Omental fat pad (tissue), 4 donors: ENCODE data around the gene TSC22D3. TPM values are rescaled to one million over a fixed set of nuclear protein-coding genes. Genes with fewer than 3 reads are reported as not detected.

Experiments
- ATAC-seq: fragments of 150-250 bp; one replicate; pipeline ENCODE4 v1.9.1; 2016; ENCODE audit warnings: mild to moderate bottlenecking, moderate library complexity; ENCODE audit not compliant: low FRiP score
- DNase-seq: peaks from one replicate; pipeline ENCODE4 v3.0.0-alpha.2; 2019; ENCODE audit warnings: low spot score
- total RNA-seq, 4 donors: library from RNA; depleted of rRNA; stranded (reverse); fragments of >200 nt; gene quantifications; one replicate each; pipeline ENCODE4 v1.1.0, GENCODE V29; 2016
- TF ChIP-seq, protein P1 (sequence below), 3 donors: fragments of 450-650 bp; IDR thresholded peaks; one replicate each; pipeline ENCODE4 v1.5.1; 2016 to 2017; ENCODE audit warnings: antibody characterized with exemption in 3 of 3, mild to moderate bottlenecking in 3 of 3, moderate library complexity in 2 of 3

Gene TSC22D3
- total RNA-seq, 4 donors from 2014 or later, result 316 to 869 (median 357) TPM

DNA sequence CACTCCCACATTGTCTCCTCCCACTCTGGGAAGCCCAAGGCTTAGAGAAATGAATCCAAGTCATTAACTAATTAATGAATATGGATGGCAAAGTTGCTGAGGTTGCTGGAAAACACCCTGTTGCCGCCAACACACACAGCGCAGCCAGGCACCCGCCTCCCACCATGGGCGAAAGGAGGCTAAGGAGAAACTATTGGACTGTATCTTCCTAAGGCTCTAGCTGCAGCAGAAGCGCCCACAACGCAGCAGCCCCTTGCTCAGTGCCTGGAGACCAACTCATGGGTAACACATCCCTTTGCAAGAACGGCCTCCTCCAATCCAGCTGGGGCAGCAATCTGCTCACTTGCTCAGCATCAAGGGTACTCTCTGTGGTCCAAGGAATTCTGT, 34.2 kb downstream of the TSC22D3 start:
- no peak for DNase-seq
- peak; percentile 47 for ATAC-seq
- TF ChIP-seq, protein P1, sequence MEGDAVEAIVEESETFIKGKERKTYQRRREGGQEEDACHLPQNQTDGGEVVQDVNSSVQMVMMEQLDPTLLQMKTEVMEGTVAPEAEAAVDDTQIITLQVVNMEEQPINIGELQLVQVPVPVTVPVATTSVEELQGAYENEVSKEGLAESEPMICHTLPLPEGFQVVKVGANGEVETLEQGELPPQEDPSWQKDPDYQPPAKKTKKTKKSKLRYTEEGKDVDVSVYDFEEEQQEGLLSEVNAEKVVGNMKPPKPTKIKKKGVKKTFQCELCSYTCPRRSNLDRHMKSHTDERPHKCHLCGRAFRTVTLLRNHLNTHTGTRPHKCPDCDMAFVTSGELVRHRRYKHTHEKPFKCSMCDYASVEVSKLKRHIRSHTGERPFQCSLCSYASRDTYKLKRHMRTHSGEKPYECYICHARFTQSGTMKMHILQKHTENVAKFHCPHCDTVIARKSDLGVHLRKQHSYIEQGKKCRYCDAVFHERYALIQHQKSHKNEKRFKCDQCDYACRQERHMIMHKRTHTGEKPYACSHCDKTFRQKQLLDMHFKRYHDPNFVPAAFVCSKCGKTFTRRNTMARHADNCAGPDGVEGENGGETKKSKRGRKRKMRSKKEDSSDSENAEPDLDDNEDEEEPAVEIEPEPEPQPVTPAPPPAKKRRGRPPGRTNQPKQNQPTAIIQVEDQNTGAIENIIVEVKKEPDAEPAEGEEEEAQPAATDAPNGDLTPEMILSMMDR (IDR thresholded peaks at IDR 0.05), result no peak

DNA sequence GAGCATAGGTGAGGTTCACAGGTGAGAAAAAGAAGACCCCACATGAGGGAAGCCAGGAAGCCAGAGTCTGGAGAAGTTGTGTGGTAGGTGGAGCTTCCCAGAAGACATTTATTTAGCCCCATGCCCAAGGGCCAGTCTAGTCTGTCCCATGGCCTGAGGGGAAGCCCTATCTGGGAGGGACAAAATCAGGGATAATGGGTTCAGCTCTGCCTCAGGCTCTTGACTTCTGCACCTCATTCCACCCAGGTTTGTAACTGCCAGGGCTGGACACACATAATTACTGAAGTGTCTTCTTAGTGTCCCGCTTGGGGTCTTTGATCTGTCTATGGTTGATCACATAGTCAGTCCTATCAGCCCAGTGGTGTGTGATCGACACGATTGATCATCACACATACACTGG, 36.0 kb downstream of the TSC22D3 start:
- no peak for ATAC-seq
- DNase-seq, result no peak
- TF ChIP-seq, protein P1 (IDR thresholded peaks at IDR 0.05), result no peak

DNA sequence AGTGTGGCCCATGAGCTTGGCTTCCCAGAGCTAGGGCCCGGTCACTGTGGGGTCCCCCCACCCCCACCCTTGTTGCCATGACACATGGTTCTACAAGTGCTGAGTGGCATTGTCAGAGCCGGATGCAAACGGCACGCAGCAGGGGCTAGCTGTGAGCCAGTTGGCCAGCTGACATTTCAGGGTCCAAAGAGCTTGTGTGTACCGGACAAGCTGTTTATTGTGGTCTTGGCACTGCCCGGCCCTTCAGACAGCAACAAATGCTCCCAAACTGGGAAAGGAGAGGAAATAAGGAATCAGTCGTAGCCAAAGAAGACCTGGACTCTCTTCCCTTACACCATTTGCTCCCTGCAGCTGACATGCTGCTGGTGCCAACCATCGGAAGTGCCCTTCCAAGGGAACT, 36.8 kb downstream of the TSC22D3 start:
- TF ChIP-seq, protein P1 (IDR thresholded peaks at IDR 0.05), result no peak
- DNase-seq (no peak), ATAC-seq (no peak)

DNA sequence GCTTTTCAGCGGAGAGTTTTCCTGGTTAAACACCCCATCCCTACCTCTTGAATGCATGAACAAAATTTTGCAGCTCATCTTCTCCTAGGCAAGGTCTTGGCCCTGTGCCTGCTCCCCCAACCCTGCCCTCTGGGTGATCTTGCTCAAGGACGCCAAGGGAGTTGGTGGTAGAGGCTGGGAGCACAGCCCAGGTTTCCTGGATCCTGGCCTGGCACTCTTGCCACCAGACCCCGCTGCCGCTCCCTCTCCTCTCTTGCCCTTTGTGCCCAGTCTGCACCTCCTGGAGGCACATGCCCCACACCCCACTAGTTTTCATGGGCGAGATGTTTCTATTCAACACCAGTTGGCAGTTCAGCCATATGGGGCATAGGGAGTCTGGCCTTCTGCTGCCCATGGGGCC, 37.3 kb downstream of the TSC22D3 start:
- DNase-seq, result no peak
- no peak for ATAC-seq
- TF ChIP-seq, protein P1 (IDR thresholded peaks at IDR 0.05), result no peak

DNA sequence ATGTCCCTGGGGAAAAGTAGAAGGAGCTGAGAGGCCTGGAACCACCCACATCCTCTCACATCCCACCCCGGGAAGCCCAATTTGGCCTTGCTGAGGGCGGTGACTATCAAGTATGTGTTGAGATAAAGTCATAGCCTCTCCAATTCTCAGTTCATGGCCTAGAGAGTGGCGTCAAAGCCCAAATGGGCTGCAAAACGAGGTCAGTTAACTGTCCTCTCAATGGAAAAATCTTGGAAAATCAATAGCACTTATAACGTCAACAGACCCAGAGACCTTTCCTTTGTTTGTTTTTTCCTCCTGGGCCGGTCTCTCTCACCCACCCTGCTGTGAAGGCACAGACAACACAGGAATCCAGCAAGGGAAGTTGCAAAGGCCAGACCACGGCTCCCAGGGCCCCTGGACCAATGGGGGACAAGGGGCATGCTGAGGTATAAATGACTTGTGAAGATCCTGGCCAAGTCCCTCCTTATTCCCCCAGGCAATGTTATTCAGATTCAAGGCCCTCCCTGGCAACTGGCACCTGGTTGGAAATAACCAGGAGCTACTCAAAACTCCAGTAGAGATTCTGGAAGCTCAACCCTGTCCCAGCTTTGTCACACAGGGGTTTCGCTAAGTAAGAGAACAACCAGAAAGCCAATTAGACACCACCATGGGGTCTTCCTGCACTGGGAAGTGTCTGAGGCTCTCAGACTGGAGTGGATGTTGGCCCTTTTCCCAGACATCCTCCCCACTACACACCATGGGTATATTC, 38.6 kb downstream of the TSC22D3 start:
- ATAC-seq, result no peak
- TF ChIP-seq, protein P1 (IDR thresholded peaks at IDR 0.05), result no peak
- DNase-seq, result no peak

DNA sequence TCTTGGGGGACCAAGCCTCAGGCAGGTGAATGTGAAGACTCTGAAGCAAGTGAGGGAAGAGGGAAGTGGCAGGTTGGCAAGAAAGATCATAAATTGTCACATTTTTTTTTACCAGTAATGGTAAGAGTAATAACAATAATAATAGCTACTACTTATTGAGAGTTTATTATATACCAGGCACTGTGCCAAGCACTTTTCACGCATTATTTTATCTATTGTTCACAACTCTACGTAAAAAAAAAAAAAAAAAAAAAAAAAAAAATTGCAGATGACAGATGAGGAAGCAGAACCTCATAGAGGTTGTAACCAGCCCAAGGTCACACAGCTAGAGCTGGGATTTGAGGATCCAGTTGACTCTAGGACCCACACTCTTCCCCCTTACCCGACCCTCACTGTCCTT, 40.9 kb downstream of the TSC22D3 start:
- TF ChIP-seq, protein P1 (IDR thresholded peaks at IDR 0.05), result no peak
- DNase-seq (no peak), ATAC-seq (no peak)

DNA sequence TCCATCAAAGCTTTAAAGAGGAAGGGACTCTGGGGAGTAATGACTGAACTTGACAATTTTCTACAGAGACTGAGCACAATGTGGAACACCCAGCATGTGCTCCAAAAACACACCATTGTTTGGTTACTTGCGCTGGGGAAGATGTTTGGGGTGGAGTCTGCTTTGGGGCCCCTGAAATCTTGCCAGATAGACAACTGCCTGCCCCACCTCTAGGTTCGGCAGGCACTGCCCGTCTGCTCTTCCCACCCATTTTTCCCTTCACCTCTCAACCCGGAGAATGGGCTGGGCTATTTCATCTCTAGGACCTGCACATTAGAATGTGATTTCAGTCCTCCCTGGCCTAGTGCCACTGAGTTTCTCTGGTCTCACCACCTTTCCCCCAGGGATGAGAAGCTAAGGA, 41.9 kb downstream of the TSC22D3 start:
- ATAC-seq, result no peak
- TF ChIP-seq, protein P1 (IDR thresholded peaks at IDR 0.05), result no peak
- no peak for DNase-seq
